Measurements from ENCODE around the gene PPM1N.

DNA sequence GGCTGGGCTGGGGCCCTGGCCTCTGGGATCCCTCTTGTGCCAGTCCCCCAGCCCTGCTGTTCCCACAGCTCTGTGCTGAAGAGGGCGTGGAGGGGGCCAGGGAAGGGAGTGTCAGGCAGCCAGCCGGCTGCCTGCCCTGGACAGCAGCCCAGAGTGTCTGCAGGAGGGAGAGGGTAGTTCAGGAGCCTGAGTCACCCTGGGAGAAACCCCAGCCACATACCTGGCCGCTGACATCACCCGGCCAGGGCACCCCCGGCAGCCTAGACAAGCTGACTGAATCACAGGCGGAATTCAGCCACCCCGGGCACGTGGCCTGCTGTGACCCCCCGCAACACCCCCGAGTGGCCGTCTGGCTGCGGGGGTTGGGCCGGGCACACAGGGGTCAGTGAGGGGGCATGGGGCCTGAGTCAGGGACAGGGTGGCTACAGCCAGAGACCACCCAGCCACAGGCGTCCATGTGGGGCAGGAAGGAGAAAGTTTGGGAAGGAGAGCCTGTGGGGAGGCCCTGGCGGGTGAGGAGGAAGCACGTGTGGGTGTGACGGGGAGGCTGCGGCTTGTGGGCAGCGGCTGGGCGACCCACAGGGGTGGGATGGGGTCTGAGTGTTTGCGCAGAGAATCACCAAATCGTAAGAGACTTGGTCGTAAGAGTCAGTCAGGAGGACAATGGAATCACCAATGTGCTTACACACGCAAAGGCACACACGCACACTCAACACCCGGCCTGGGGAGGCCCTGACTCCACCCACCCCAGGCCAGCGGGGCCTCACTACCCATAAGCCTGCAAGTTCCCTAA, 42.3 kb upstream of the PPM1N start:
- TF ChIP-seq, protein P1, sequence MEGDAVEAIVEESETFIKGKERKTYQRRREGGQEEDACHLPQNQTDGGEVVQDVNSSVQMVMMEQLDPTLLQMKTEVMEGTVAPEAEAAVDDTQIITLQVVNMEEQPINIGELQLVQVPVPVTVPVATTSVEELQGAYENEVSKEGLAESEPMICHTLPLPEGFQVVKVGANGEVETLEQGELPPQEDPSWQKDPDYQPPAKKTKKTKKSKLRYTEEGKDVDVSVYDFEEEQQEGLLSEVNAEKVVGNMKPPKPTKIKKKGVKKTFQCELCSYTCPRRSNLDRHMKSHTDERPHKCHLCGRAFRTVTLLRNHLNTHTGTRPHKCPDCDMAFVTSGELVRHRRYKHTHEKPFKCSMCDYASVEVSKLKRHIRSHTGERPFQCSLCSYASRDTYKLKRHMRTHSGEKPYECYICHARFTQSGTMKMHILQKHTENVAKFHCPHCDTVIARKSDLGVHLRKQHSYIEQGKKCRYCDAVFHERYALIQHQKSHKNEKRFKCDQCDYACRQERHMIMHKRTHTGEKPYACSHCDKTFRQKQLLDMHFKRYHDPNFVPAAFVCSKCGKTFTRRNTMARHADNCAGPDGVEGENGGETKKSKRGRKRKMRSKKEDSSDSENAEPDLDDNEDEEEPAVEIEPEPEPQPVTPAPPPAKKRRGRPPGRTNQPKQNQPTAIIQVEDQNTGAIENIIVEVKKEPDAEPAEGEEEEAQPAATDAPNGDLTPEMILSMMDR (conservative IDR thresholded peaks at IDR 0.05; ENCODE audit: low read depth, low read length) = no peak
- no peak; the same call in 1 of the 2 replicates for TF ChIP-seq POLR2A (IDR thresholded peaks at IDR 0.05; ENCODE audit: low read depth, low read length)
- TF ChIP-seq CEBPB (IDR thresholded peaks at IDR 0.05; ENCODE audit: low read depth, low read length) = peak; percentile 18
